HepG2 (cell line): ENCODE data around the gene THOC2. TPM values are rescaled to one million over a fixed set of nuclear protein-coding genes. Genes with fewer than 3 reads are reported as not detected.

Experiments used
- ADNP ChIP-seq: sonication (generic); formaldehyde crosslinking; IDR thresholded peaks from 2 replicates; pipeline ENCODE4 v1.4.0; 2020; ENCODE audit warnings: missing genetic modification reagents
- ATF1 ChIP-seq: IDR thresholded peaks from 2 replicates; pipeline ENCODE4 v1.6.1; 2016; ENCODE audit warnings: mild to moderate bottlenecking, control low read depth
- FOSL2 ChIP-seq: sonication (generic); formaldehyde crosslinking; IDR thresholded peaks from 2 replicates; pipeline ENCODE4 v1.4.0; 2020; ENCODE audit warnings: missing genetic modification reagents
- FOXA3 ChIP-seq: IDR thresholded peaks from 2 replicates; pipeline ENCODE4 v1.6.1; 2016; ENCODE audit warnings: missing genetic modification reagents, missing compliant biosample characterization
- GATAD1 ChIP-seq: IDR thresholded peaks from 2 replicates; pipeline ENCODE4 v1.6.1; 2016; ENCODE audit warnings: missing genetic modification reagents, missing compliant biosample characterization
- HNF1B ChIP-seq: sonication (generic); formaldehyde crosslinking; IDR thresholded peaks from 2 replicates; pipeline ENCODE4 v1.5.1; 2020; ENCODE audit warnings: mild to moderate bottlenecking, moderate library complexity, missing genetic modification reagents
- MEIS1 ChIP-seq: sonication (generic); formaldehyde crosslinking; IDR thresholded peaks from 2 replicates; pipeline ENCODE4 v1.9.0; 2021; ENCODE audit warnings: mild to moderate bottlenecking, missing genetic modification reagents, moderate library complexity, borderline replicate concordance
- NFKB2 ChIP-seq: sonication (generic); formaldehyde crosslinking; IDR thresholded peaks from 2 replicates; pipeline ENCODE4 v1.4.0; 2020; ENCODE audit warnings: missing genetic modification reagents, borderline replicate concordance
- NKX3-1 ChIP-seq: sonication (generic); formaldehyde crosslinking; IDR thresholded peaks from 2 replicates; pipeline ENCODE4 v1.5.0; 2020; ENCODE audit warnings: missing genetic modification reagents
- SALL1 ChIP-seq: sonication (generic); formaldehyde crosslinking; IDR thresholded peaks from 2 replicates; pipeline ENCODE4 v1.8.0; 2022; ENCODE audit warnings: mild to moderate bottlenecking, missing genetic modification reagents
- SOX6 ChIP-seq, 2 experiments: fragments of 450-650 bp in 1 of 2; sonication (generic) in 1 of 2; formaldehyde crosslinking in 1 of 2; IDR thresholded peaks; 2 replicates each; pipeline versions ENCODE4 v1.4.0 to v1.6.1; 2017 to 2020; ENCODE audit warnings: antibody characterized with exemption in 1 of 2, mild to moderate bottlenecking in 1 of 2, missing genetic modification reagents in 1 of 2
- ZNF569 ChIP-seq: sonication (generic); formaldehyde crosslinking; IDR thresholded peaks from 2 replicates; pipeline ENCODE4 v1.5.0; 2020; ENCODE audit warnings: mild to moderate bottlenecking, missing genetic modification reagents, moderate library complexity, borderline replicate concordance
- ZNF644 ChIP-seq: IDR thresholded peaks from 2 replicates; pipeline ENCODE4 v1.6.1; 2016; ENCODE audit warnings: low read depth
- ZNF749 ChIP-seq: sonication (generic); formaldehyde crosslinking; IDR thresholded peaks from 2 replicates; pipeline ENCODE4 v1.8.0; 2022; ENCODE audit warnings: mild to moderate bottlenecking, missing genetic modification reagents, moderate library complexity, borderline replicate concordance
- ZSCAN29 ChIP-seq: sonication (generic); formaldehyde crosslinking; conservative IDR thresholded peaks from 2 replicates; pipeline ENCODE4 v1.4.0; 2020; ENCODE audit warnings: mild to moderate bottlenecking, missing genetic modification reagents
- polyA plus RNA-seq, 8 experiments: library from polyadenylated mRNA; depleted of rRNA in 3 of 8; stranded (reverse) in 7 of 8; unstranded in 1 of 8; fragments of >200 nt; fragmentation: Illumina TruSeq in 4 of 8; extraction: Trizol in 4 of 8; gene quantifications; 2 replicates each; pipeline versions ENCODE4 v1.2.1 to v1.2.3, GENCODE V29; 2011 to 2016; ENCODE audit warnings: low read depth in 4 of 8, missing spikeins in 1 of 8, mixed read lengths in 1 of 8; ENCODE audit not compliant: insufficient read depth in 1 of 8
- total RNA-seq, 5 experiments: library from RNA; depleted of rRNA; stranded (reverse); fragments of >200 nt; fragmentation: Illumina TruSeq; extraction: Trizol; gene quantifications; 2 replicates each; pipeline ENCODE4 v1.2.3, GENCODE V29; 2016; ENCODE audit warnings: low read depth in 1 of 5
- TF ChIP-seq, protein P1 (sequence below): sonication (generic); formaldehyde crosslinking; IDR thresholded peaks from 2 replicates; pipeline ENCODE4 v1.9.0; 2021; ENCODE audit warnings: mild to moderate bottlenecking, missing genetic modification reagents
- TF ChIP-seq, protein P2 (sequence below): sonication (generic); formaldehyde crosslinking; IDR thresholded peaks from 2 replicates; pipeline ENCODE4 v1.4.0; 2020; ENCODE audit warnings: mild to moderate bottlenecking, missing genetic modification reagents, borderline replicate concordance

Gene THOC2
- total and polyA plus RNA-seq, 2 of the 13 experiments (the other 11 are each of a cell fraction or from before 2014, with no cell fraction given): 87.1 to 101 TPM

GRCh38 chrX:123732670-123733363, at the start of gene THOC2 (continued):
- TF ChIP-seq ZNF569 (no peak), ZSCAN29 (CRISPR knock-in tag) (no peak), ATF1 (no peak), FOSL2 (0 out of 2 replicates have a peak, but pooled peaks have one; percentile 29), NKX3-1 (0 out of 2 replicates have a peak, but pooled peaks have one; percentile 26), NFKB2 (peak; percentile 64; the same call in 1 of the 2 replicates), HNF1B (CRISPR knock-in tag) (no peak), ADNP (CRISPR knock-in tag) (no peak), SOX6 (IDR thresholded peaks at IDR 0.05) (no peak), SOX6 (CRISPR knock-in tag; IDR thresholded peaks at IDR 0.05) (peak; percentile 45; the same call in 1 of the 2 replicates), ZNF749 (CRISPR knock-in tag) (no peak), SALL1 (CRISPR knock-in tag) (peak; percentile 63), GATAD1 (peak; percentile 84), FOXA3 (CRISPR knock-in tag) (peak; percentile 41), ZNF644 (CRISPR knock-in tag) (no peak), MEIS1 (no peak)
- TF ChIP-seq, protein P1, sequence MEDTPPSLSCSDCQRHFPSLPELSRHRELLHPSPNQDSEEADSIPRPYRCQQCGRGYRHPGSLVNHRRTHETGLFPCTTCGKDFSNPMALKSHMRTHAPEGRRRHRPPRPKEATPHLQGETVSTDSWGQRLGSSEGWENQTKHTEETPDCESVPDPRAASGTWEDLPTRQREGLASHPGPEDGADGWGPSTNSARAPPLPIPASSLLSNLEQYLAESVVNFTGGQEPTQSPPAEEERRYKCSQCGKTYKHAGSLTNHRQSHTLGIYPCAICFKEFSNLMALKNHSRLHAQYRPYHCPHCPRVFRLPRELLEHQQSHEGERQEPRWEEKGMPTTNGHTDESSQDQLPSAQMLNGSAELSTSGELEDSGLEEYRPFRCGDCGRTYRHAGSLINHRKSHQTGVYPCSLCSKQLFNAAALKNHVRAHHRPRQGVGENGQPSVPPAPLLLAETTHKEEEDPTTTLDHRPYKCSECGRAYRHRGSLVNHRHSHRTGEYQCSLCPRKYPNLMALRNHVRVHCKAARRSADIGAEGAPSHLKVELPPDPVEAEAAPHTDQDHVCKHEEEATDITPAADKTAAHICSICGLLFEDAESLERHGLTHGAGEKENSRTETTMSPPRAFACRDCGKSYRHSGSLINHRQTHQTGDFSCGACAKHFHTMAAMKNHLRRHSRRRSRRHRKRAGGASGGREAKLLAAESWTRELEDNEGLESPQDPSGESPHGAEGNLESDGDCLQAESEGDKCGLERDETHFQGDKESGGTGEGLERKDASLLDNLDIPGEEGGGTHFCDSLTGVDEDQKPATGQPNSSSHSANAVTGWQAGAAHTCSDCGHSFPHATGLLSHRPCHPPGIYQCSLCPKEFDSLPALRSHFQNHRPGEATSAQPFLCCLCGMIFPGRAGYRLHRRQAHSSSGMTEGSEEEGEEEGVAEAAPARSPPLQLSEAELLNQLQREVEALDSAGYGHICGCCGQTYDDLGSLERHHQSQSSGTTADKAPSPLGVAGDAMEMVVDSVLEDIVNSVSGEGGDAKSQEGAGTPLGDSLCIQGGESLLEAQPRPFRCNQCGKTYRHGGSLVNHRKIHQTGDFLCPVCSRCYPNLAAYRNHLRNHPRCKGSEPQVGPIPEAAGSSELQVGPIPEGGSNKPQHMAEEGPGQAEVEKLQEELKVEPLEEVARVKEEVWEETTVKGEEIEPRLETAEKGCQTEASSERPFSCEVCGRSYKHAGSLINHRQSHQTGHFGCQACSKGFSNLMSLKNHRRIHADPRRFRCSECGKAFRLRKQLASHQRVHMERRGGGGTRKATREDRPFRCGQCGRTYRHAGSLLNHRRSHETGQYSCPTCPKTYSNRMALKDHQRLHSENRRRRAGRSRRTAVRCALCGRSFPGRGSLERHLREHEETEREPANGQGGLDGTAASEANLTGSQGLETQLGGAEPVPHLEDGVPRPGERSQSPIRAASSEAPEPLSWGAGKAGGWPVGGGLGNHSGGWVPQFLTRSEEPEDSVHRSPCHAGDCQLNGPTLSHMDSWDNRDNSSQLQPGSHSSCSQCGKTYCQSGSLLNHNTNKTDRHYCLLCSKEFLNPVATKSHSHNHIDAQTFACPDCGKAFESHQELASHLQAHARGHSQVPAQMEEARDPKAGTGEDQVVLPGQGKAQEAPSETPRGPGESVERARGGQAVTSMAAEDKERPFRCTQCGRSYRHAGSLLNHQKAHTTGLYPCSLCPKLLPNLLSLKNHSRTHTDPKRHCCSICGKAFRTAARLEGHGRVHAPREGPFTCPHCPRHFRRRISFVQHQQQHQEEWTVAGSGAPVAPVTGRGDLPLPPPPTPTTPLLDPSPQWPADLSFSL (CRISPR knock-in tag): no peak
- TF ChIP-seq, protein P2, sequence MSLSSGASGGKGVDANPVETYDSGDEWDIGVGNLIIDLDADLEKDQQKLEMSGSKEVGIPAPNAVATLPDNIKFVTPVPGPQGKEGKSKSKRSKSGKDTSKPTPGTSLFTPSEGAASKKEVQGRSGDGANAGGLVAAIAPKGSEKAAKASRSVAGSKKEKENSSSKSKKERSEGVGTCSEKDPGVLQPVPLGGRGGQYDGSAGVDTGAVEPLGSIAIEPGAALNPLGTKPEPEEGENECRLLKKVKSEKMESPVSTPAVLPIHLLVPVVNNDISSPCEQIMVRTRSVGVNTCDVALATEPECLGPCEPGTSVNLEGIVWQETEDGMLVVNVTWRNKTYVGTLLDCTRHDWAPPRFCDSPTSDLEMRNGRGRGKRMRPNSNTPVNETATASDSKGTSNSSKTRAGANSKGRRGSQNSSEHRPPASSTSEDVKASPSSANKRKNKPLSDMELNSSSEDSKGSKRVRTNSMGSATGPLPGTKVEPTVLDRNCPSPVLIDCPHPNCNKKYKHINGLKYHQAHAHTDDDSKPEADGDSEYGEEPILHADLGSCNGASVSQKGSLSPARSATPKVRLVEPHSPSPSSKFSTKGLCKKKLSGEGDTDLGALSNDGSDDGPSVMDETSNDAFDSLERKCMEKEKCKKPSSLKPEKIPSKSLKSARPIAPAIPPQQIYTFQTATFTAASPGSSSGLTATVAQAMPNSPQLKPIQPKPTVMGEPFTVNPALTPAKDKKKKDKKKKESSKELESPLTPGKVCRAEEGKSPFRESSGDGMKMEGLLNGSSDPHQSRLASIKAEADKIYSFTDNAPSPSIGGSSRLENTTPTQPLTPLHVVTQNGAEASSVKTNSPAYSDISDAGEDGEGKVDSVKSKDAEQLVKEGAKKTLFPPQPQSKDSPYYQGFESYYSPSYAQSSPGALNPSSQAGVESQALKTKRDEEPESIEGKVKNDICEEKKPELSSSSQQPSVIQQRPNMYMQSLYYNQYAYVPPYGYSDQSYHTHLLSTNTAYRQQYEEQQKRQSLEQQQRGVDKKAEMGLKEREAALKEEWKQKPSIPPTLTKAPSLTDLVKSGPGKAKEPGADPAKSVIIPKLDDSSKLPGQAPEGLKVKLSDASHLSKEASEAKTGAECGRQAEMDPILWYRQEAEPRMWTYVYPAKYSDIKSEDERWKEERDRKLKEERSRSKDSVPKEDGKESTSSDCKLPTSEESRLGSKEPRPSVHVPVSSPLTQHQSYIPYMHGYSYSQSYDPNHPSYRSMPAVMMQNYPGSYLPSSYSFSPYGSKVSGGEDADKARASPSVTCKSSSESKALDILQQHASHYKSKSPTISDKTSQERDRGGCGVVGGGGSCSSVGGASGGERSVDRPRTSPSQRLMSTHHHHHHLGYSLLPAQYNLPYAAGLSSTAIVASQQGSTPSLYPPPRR (CRISPR knock-in tag): peak; percentile 38; the same call in 1 of the 2 replicates
